ENCODE data around the gene OPCML. TPM values are rescaled to one million over a fixed set of nuclear protein-coding genes. Genes with fewer than 3 reads are reported as not detected.

OPCML gene
- total RNA-seq, 1 donor from 2014 or later = 2.7 TPM

DNA sequence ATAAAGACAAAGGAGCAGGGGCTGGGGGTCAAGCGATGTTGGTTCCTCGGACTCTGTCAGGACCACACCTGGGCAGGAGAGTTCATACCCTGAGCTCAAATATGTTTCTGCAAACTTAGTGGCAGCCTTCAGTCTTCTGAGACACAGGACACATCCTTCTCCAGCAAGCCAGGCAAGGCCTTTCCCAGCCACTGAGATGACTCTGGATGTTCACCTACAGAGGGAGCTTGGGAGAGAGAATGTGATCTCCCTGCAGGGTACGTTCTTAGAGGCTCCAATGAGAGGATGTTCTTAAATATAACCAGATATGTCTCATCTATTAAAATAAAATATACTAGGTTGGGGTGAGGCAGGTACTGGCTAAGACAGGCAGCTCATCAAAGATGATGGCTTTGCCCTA, 461.5 kb downstream of the OPCML start:
- no peaks in the 10 kb centered on the region for H3K36me3 Mint-ChIP-seq (ENCODE audit: low read depth)
- DNase-seq (ENCODE audit: low spot score) = no peak
- TF ChIP-seq, protein P1, sequence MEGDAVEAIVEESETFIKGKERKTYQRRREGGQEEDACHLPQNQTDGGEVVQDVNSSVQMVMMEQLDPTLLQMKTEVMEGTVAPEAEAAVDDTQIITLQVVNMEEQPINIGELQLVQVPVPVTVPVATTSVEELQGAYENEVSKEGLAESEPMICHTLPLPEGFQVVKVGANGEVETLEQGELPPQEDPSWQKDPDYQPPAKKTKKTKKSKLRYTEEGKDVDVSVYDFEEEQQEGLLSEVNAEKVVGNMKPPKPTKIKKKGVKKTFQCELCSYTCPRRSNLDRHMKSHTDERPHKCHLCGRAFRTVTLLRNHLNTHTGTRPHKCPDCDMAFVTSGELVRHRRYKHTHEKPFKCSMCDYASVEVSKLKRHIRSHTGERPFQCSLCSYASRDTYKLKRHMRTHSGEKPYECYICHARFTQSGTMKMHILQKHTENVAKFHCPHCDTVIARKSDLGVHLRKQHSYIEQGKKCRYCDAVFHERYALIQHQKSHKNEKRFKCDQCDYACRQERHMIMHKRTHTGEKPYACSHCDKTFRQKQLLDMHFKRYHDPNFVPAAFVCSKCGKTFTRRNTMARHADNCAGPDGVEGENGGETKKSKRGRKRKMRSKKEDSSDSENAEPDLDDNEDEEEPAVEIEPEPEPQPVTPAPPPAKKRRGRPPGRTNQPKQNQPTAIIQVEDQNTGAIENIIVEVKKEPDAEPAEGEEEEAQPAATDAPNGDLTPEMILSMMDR (IDR thresholded peaks at IDR 0.05) = no peak
- no peak overlapping the region for H3K4me3 Mint-ChIP-seq (ENCODE audit: unreplicated experiment)
- H3K9me3 Mint-ChIP-seq (ENCODE audit: low read depth) = no peaks in the 10 kb centered on the region
- H3K27ac Mint-ChIP-seq (ENCODE audit: unreplicated experiment) = no peak overlapping the region
- peaks cover 14% of the 10 kb centered on the region for H3K27me3 Mint-ChIP-seq (ENCODE audit: low read depth)
- H3K4me1 Mint-ChIP-seq (ENCODE audit: low read depth) = peaks cover 5% of the 10 kb centered on the region

DNA sequence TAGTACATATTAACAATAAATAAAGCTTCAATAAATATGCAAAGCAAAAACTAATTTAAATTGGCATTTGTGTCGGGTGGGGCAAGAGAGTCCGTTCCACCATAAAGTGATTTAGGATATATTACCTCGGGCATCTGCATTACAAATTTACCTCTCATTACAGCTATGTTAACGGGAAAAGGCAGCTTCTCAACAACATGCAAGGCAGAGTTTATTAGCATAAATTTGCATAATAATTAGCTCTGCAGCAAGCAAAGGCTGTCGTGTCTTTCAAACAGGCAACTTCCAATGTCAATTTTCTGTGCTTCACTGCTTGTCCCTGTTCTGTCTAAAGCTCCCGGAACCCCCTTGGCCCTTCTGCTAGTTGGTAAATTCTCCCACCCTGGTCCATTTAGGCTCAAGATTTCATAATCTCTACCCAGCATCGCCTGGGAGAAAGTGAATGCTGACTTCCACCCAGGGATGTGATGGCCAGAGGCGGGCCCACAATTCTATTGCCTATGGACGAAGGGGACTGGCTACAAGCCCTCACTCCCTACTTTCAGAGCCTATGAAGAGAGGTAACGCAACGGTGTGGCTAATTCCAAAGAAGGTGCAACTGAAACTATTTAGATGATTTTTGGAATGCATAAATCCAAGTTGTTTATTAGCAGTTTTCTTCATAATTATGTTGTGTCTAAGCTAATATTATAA, 462.1 kb downstream of the OPCML start:
- Mint-ChIP-seq H3K4me3 (ENCODE audit: unreplicated experiment) (no peak overlapping the region), H3K27me3 (ENCODE audit: low read depth) (peaks cover 11% of the 10 kb centered on the region), H3K4me1 (ENCODE audit: low read depth) (peaks cover 5% of the 10 kb centered on the region), H3K27ac (ENCODE audit: unreplicated experiment) (no peak overlapping the region), H3K36me3 (ENCODE audit: low read depth) (no peaks in the 10 kb centered on the region), H3K9me3 (ENCODE audit: low read depth) (no peaks in the 10 kb centered on the region)
- DNase-seq (ENCODE audit: low spot score) = no peak
- TF ChIP-seq, protein P1 (IDR thresholded peaks at IDR 0.05) = no peak

DNA sequence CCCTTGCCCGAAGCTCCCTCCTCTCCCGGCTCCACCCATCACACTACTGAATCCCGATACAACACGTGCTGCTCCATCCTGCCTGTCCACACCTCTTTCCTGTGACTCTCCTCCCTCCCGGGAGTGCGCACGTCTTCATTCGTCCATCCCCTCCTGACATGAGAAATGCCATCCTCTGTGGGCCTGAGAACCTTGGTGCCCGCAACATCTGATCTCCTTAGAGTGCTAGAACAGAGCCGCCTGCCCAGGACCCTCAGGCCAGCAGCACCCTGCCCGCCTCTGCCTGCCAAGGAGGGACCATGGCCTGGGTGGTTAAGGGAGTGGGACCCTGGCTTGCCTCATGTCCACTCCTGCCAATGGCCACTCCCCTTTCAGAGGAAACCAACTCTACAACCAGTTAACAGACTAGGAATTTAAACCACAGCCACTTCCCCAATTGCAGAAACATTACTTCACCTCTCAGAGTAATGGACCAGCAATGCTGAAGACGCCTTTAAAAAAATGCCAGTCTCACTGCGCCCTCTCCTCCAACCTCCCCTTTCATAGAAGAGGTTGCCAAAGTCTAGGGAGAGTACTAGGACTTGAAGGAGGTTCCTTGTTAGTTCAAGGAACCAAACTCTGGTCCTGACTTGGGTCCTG, 466.3 kb downstream of the OPCML start:
- Mint-ChIP-seq H3K27me3 (ENCODE audit: low read depth) (peaks cover 7% of the 10 kb centered on the region), H3K9me3 (ENCODE audit: low read depth) (no peaks in the 10 kb centered on the region), H3K4me3 (ENCODE audit: unreplicated experiment) (no peak overlapping the region), H3K4me1 (ENCODE audit: low read depth) (peaks cover 12% of the 10 kb centered on the region), H3K36me3 (ENCODE audit: low read depth) (no peaks in the 10 kb centered on the region), H3K27ac (ENCODE audit: unreplicated experiment) (no peak overlapping the region)
- DNase-seq (ENCODE audit: low spot score) = no peak
- TF ChIP-seq, protein P1 (IDR thresholded peaks at IDR 0.05) = no peak

DNA sequence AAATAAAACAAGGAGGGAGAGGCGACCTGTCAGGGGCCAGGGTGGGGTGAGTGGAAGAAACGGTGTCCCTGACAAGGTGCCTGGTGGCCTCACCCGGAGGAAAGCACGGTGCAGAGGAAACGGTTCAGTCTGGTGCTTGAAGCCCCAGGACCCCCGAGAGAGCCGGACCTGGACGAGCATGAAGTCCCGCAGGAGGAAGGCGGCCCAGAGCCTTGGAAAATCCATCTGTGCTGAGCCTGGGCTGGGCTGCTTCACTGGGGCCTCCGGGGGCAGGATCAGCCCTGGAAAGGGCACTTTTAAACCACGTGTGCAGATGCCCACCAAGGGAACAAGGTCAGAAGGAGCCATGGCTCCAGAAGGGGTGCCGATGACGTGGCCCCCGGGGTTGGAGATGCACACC, 467.3 kb downstream of the OPCML start:
- Mint-ChIP-seq H3K36me3 (ENCODE audit: low read depth) (no peaks in the 10 kb centered on the region), H3K27me3 (ENCODE audit: low read depth) (peaks cover 7% of the 10 kb centered on the region), H3K4me3 (ENCODE audit: unreplicated experiment) (peak overlapping the region; percentile 79), H3K27ac (ENCODE audit: unreplicated experiment) (peak overlapping the region; percentile 82), H3K4me1 (ENCODE audit: low read depth) (peaks cover 12% of the 10 kb centered on the region), H3K9me3 (ENCODE audit: low read depth) (no peaks in the 10 kb centered on the region)
- TF ChIP-seq, protein P1 (IDR thresholded peaks at IDR 0.05) = no peak
- no peak for DNase-seq (ENCODE audit: low spot score)

DNA sequence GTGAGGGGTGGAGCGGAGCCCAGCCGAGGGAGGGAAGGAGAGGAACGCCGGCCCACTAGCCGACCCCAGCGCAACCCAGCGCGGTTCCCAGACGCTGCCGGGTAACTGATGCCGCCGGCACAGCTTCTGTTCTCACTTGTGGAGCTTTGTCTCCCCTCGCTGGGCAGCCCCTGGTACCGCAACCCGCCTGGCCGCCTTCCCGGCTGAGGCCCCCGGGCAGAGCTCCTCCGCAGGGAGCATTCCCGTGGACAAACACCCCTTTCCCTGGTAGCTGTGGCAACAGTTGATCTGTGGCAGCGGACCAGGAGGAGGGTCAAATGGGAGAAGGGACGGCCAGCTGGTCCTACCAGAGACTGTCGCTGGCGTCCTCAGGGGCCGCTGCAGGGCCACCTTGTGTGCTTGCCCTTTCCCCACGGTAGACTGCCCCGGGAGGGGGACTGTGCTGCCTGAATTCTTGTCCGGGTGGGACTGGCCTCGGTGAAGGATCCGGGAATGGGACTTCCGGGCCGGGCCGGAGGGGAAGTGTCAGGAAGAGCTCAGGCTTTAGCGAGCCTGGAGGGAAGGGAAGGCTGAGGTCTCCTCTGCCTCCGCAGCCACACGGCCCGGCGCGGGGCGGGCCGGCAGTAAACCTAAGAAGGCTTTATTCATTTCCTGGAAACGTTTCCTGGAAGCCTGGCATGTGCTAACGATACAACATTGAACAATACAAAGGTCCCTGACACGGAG, 468.0 kb downstream of the OPCML start:
- no peak for DNase-seq (ENCODE audit: low spot score)
- Mint-ChIP-seq H3K36me3 (ENCODE audit: low read depth) (no peaks in the 10 kb centered on the region), H3K9me3 (ENCODE audit: low read depth) (no peaks in the 10 kb centered on the region), H3K27ac (ENCODE audit: unreplicated experiment) (peak overlapping the region; percentile 82), H3K4me3 (ENCODE audit: unreplicated experiment) (peak overlapping the region; percentile 79), H3K4me1 (ENCODE audit: low read depth) (peaks cover 12% of the 10 kb centered on the region), H3K27me3 (ENCODE audit: low read depth) (peaks cover 7% of the 10 kb centered on the region)
- TF ChIP-seq, protein P1 (IDR thresholded peaks at IDR 0.05) = peak; percentile 97
